Panc1 (cell line): Measurements from ENCODE around the gene FARS2. TPM values are rescaled to one million over a fixed set of nuclear protein-coding genes. Genes with fewer than 3 reads are reported as not detected.

Experiments
- ATAC-seq: fragments of 200-7000 bp; cut with Tn5 transposase; 2 replicates; pipeline ENCODE4 v1.9.1; 2020; ENCODE audit warnings: mild to moderate bottlenecking, moderate library complexity
- BruUV-seq: library from RNA; stranded (reverse); fragments of 400-500 nt; replicated peaks from 2 replicates; lab custom pipeline; 2021; lab: Mats Ljungman, UMichigan
- CTCF ChIA-PET: fragments of 300-600 bp; sonication (Branson Sonifier 250); formaldehyde crosslinking; loops from one replicate; lab custom pipeline; 2022; ENCODE audit warnings: antibody characterized with exemption; lab: Charles Lee
- POLR2A ChIA-PET: fragments of 300-600 bp; sonication (Branson Sonifier 250); formaldehyde crosslinking; loops from one replicate; lab custom pipeline; 2022; ENCODE audit warnings: antibody characterized with exemption; lab: Charles Lee
- DNase-seq: peaks from one replicate; pipeline ENCODE4 v3.0.0-alpha.2; 2010; ENCODE audit warnings: low read depth, low spot score
- H3K27ac ChIP-seq: 2 replicates; pipeline ENCODE4 v1.5.1; 2011; ENCODE audit warnings: mild to moderate bottlenecking, low read length, inconsistent platforms
- H3K27me3 ChIP-seq: fragments of 200-500 bp; sonication (Bioruptor generic); 2 replicates; pipeline ENCODE4 v1.6.0; 2014; ENCODE audit warnings: low read length, inconsistent platforms; ENCODE audit not compliant: control insufficient read depth, insufficient read depth
- H3K36me3 ChIP-seq: fragments of 200-500 bp; sonication (Bioruptor generic); 2 replicates; pipeline ENCODE4 v1.5.1; 2014; ENCODE audit warnings: inconsistent platforms, mild to moderate bottlenecking, low read length, moderate library complexity; ENCODE audit not compliant: control insufficient read depth, insufficient read depth
- H3K4me1 ChIP-seq: 2 replicates; pipeline ENCODE4 v1.5.1; 2011; ENCODE audit warnings: inconsistent platforms, mild to moderate bottlenecking, low read length, moderate library complexity; ENCODE audit not compliant: control insufficient read depth, insufficient read depth
- H3K4me3 ChIP-seq, 2 experiments: 2 replicates each; pipeline ENCODE4 v1.5.1; 2011 to 2012; ENCODE audit warnings: low read depth in 2 of 2, low read length in 2 of 2, mild to moderate bottlenecking in 2 of 2, inconsistent platforms in 1 of 2, moderate library complexity in 1 of 2
- H3K9me3 ChIP-seq: fragments of 200-500 bp; sonication (Bioruptor generic); 2 replicates; pipeline ENCODE4 v1.5.1; 2014; ENCODE audit warnings: low read depth, mild to moderate bottlenecking, inconsistent platforms, low read length, moderate library complexity; ENCODE audit not compliant: control insufficient read depth, insufficient read depth
- CTCF ChIP-seq: fragments of 450-650 bp; IDR thresholded peaks from 2 replicates; pipeline ENCODE4 v1.5.1; 2017; ENCODE audit warnings: mild to moderate bottlenecking
- POLR2AphosphoS5 ChIP-seq: IDR thresholded peaks from 2 replicates; pipeline ENCODE4 v1.6.1; 2012; ENCODE audit warnings: mild to moderate bottlenecking, low read depth, low read length, moderate library complexity
- REST ChIP-seq, 2 experiments: IDR thresholded peaks; 2 replicates each; pipeline ENCODE4 v1.6.1; 2011 to 2012; ENCODE audit warnings: low read depth in 2 of 2, control low read depth in 1 of 2, low read length in 1 of 2, mild to moderate bottlenecking in 1 of 2, moderate library complexity in 1 of 2; ENCODE audit not compliant: insufficient read depth in 1 of 2
- SIN3A ChIP-seq: IDR thresholded peaks from 2 replicates; pipeline ENCODE4 v1.6.1; 2012; ENCODE audit warnings: low read depth, mild to moderate bottlenecking, low read length, moderate library complexity, borderline replicate concordance; ENCODE audit not compliant: insufficient read depth
- TCF7L2 ChIP-seq: IDR thresholded peaks from 2 replicates; pipeline ENCODE4 v1.6.1; 2011; ENCODE audit warnings: mild to moderate bottlenecking, low read depth, low read length, inconsistent platforms
- in situ Hi-C: cut with HindIII; loops from 2 replicates; pipeline ENCODE4 v1.10.0; 2016; ENCODE audit warnings: low sequenced_read_pairs, low pct_unique_long_range_greater_than_20kb
- intact Hi-C: fragments of 100-400 bp; cut with micrococcal nuclease; formaldehyde crosslinking; loops from one replicate; pipeline ENCODE4 v1.10.0; 2022; ENCODE audit not compliant: unreplicated experiment
- total RNA-seq: library from RNA; stranded (reverse); gene quantifications from one replicate; pipeline ENCODE4 v1.2.1, GENCODE V29; 2021; ENCODE audit not compliant: unreplicated experiment

Gene FARS2
- total RNA-seq, 1 experiment from 2014 or later: 12.8 TPM

- no peak for ATAC-seq
- in situ Hi-C loops (no loop called here), intact Hi-C loops (no loop called here)
- Histone ChIP-seq H3K36me3 (no peaks in the 10 kb centered on the region), H3K4me3 (no peak overlapping the region), H3K9me3 (no peaks in the 10 kb centered on the region), H3K27ac (no peak overlapping the region), H3K27me3 (no peaks in the 10 kb centered on the region), H3K4me1 (no peaks in the 10 kb centered on the region)
- CTCF ChIA-PET: no interaction called here
- BruUV-seq: no TSS peak
- no peak for TF ChIP-seq SIN3A
- TF ChIP-seq CTCF: no peak
- no peak for TF ChIP-seq POLR2AphosphoS5
- TF ChIP-seq REST (IDR thresholded peaks at IDR 0.05; ENCODE audit: insufficient read depth in 1 of 2, low read depth in 2 of 2, low read length in 1 of 2): no peak
- no peak for TF ChIP-seq TCF7L2
- POLR2A ChIA-PET: no interaction called here
- no peak for DNase-seq
Observed at GRCh38 chr6:5506597-5506996, 245.3 kb downstream of the FARS2 start.

- ATAC-seq (no peak), DNase-seq (no peak)
- no peak overlapping the region for H3K27ac ChIP-seq
- CTCF ChIA-PET: no interaction called here
- H3K36me3 ChIP-seq: no peaks in the 10 kb centered on the region
- no TSS peak for BruUV-seq
- H3K27me3 ChIP-seq: no peaks in the 10 kb centered on the region
- H3K4me1 ChIP-seq: no peaks in the 10 kb centered on the region
- TF ChIP-seq SIN3A (no peak), TCF7L2 (no peak), REST (IDR thresholded peaks at IDR 0.05; ENCODE audit: insufficient read depth in 1 of 2, low read depth in 2 of 2, low read length in 1 of 2) (no peak), CTCF (no peak), POLR2AphosphoS5 (no peak)
- POLR2A ChIA-PET: no interaction called here
- H3K4me3 ChIP-seq: no peak overlapping the region
- H3K9me3 ChIP-seq: no peaks in the 10 kb centered on the region
- intact Hi-C loops: no loop called here
- in situ Hi-C loops: no loop called here
Observed at GRCh38 chr6:5507131-5507681, 245.9 kb downstream of the FARS2 start.
